H1 (cell line): ENCODE results near the gene TARS3. TPM values are rescaled to one million over a fixed set of nuclear protein-coding genes. Genes with fewer than 3 reads are reported as not detected.

Source experiments
- CTCF ChIA-PET: fragments of 300-600 bp; sonication (Branson Sonifier 250); formaldehyde crosslinking; loops from one replicate; lab custom pipeline; 2021; ENCODE audit not compliant: partially characterized antibody; lab: Charles Lee
- POLR2A ChIA-PET: fragments of 300-600 bp; sonication (Branson Sonifier 250); formaldehyde crosslinking; loops from one replicate; lab custom pipeline; 2021; ENCODE audit warnings: inconsistent platforms; ENCODE audit not compliant: partially characterized antibody; lab: Charles Lee
- DNase-seq, 2 experiments: peaks; one replicate each; pipeline versions ENCODE4 v3.0.0 to v3.0.0-alpha.2; 2010 to 2022; ENCODE audit warnings: low spot score in 2 of 2, low read depth in 1 of 2, mixed read lengths in 1 of 2
- FAIRE-seq: peaks from 2 replicates; lab custom pipeline; 2011; peaks lifted over from hg19 to GRCh38; lab: Jason Lieb, UNC
- H2AFZ ChIP-seq: 2 replicates; pipeline ENCODE4 v1.8.1; 2012; ENCODE audit warnings: low read length, inconsistent platforms
- H2AK5ac ChIP-seq: 2 replicates; pipeline ENCODE4 v1.6.1; 2013; ENCODE audit warnings: low read depth, low read length
- H2BK120ac ChIP-seq: replicated peaks from 2 replicates; pipeline ENCODE3; 2013; ENCODE audit warnings: low read depth, low read length, inconsistent platforms
- H2BK12ac ChIP-seq: 2 replicates; pipeline ENCODE4 v1.6.1; 2013; ENCODE audit warnings: low read depth, low read length
- H2BK15ac ChIP-seq: 2 replicates; pipeline ENCODE4 v1.6.1; 2013; ENCODE audit warnings: low read length
- H2BK20ac ChIP-seq: 2 replicates; pipeline ENCODE4 v1.6.1; 2013; ENCODE audit warnings: low read length
- H2BK5ac ChIP-seq: 2 replicates; pipeline ENCODE4 v1.6.1; 2013; ENCODE audit warnings: low read depth, low read length
- H3K14ac ChIP-seq: 2 replicates; pipeline ENCODE4 v1.6.1; 2013; ENCODE audit warnings: inconsistent platforms; ENCODE audit not compliant: insufficient read length
- H3K18ac ChIP-seq: 2 replicates; pipeline ENCODE4 v1.6.1; 2013; ENCODE audit warnings: low read length; ENCODE audit errors: extremely low read depth
- H3K23ac ChIP-seq: 2 replicates; pipeline ENCODE4 v1.6.1; 2013; ENCODE audit warnings: inconsistent platforms; ENCODE audit not compliant: insufficient read length
- H3K23me2 ChIP-seq: 2 replicates; pipeline ENCODE4 v1.6.1; 2013; ENCODE audit warnings: low read depth, low read length
- H3K27ac ChIP-seq: 2 replicates; pipeline ENCODE4 v1.6.1; 2011; ENCODE audit warnings: low read depth, low read length, inconsistent platforms
- H3K27me3 ChIP-seq, 4 experiments: replicated peaks in 1 of 4; 1 replicate in 1 of 4; 2 replicates in 3 of 4; pipeline versions ENCODE4 v1.6.1 to v1.8.1; 2011 to 2013; ENCODE audit warnings: low read length in 3 of 4, mild to moderate bottlenecking in 3 of 4, inconsistent platforms in 2 of 4, mixed read lengths in 2 of 4, moderate library complexity in 1 of 4; ENCODE audit not compliant: control insufficient read depth in 3 of 4, insufficient read depth in 3 of 4; ENCODE audit errors: extremely low read depth in 1 of 4
- H3K36me3 ChIP-seq, 4 experiments: 2 replicates each; pipeline versions ENCODE4 v1.6.1 to v1.8.1; 2011 to 2013; ENCODE audit warnings: mild to moderate bottlenecking in 4 of 4, low read length in 3 of 4, moderate library complexity in 2 of 4, control low read depth in 1 of 4, inconsistent platforms in 1 of 4; ENCODE audit not compliant: insufficient read depth in 4 of 4, control insufficient read depth in 2 of 4
- H3K4ac ChIP-seq: replicated peaks from 2 replicates; pipeline ENCODE3; 2013; ENCODE audit warnings: low read length, low read depth, mixed read lengths, inconsistent platforms; ENCODE audit not compliant: insufficient read length
- H3K4me1 ChIP-seq, 4 experiments: replicated peaks in 1 of 4; 1 replicate in 1 of 4; 2 replicates in 3 of 4; pipeline versions ENCODE4 v1.6.1 to v1.8.1; 2011 to 2013; ENCODE audit warnings: low read length in 3 of 4, inconsistent platforms in 2 of 4, mixed read lengths in 1 of 4; ENCODE audit not compliant: insufficient read depth in 4 of 4, control insufficient read depth in 3 of 4
- H3K4me2 ChIP-seq, 2 experiments: 2 replicates each; pipeline versions ENCODE4 v1.6.1 to v1.8.1; 2011 to 2013; ENCODE audit warnings: low read depth in 2 of 2, low read length in 2 of 2, control low read depth in 1 of 2, inconsistent platforms in 1 of 2, mild to moderate bottlenecking in 1 of 2; ENCODE audit not compliant: insufficient read depth in 1 of 2
- H3K4me3 ChIP-seq, 4 experiments: fragments of 200-600, 300-600 bp in 1 of 4; sonication (generic), shearing (Covaris generic), sonication (Bioruptor Twin) in 1 of 4; 2 replicates each; pipeline versions ENCODE4 v1.5.1 to v1.8.1; 2011 to 2016; ENCODE audit warnings: low read length in 4 of 4, low read depth in 3 of 4, control low read depth in 2 of 4, inconsistent platforms in 2 of 4, mild to moderate bottlenecking in 2 of 4, mixed read lengths in 1 of 4, moderate library complexity in 1 of 4; ENCODE audit not compliant: insufficient read depth in 2 of 4; ENCODE audit errors: extremely low read depth in 1 of 4
- H3K56ac ChIP-seq: replicated peaks from 2 replicates; pipeline ENCODE3; 2013; ENCODE audit warnings: low read depth, mild to moderate bottlenecking, mixed read lengths, low read length, inconsistent platforms; ENCODE audit not compliant: insufficient read length
- H3K79me1 ChIP-seq: 2 replicates; pipeline ENCODE4 v1.6.1; 2013; ENCODE audit warnings: low read depth, low read length, control low read depth
- H3K79me2 ChIP-seq, 2 experiments: 2 replicates each; pipeline versions ENCODE4 v1.6.1 to v1.8.1; 2012 to 2013; ENCODE audit warnings: low read length in 2 of 2, mild to moderate bottlenecking in 2 of 2, inconsistent platforms in 1 of 2; ENCODE audit not compliant: insufficient read depth in 2 of 2, control insufficient read depth in 1 of 2
- H3K9ac ChIP-seq, 4 experiments: replicated peaks in 1 of 4; 1 replicate in 1 of 4; 2 replicates in 3 of 4; pipeline versions ENCODE4 v1.6.1 to v1.8.1; 2011 to 2013; ENCODE audit warnings: low read depth in 3 of 4, low read length in 3 of 4, control low read depth in 2 of 4, mild to moderate bottlenecking in 2 of 4, moderate library complexity in 2 of 4, inconsistent platforms in 1 of 4; ENCODE audit errors: extremely low read depth in 1 of 4
- H3K9me3 ChIP-seq, 2 experiments: 2 replicates each; pipeline versions ENCODE4 v1.6.1 to v1.8.1; 2012 to 2013; ENCODE audit warnings: mild to moderate bottlenecking in 2 of 2, moderate library complexity in 2 of 2, control low read depth in 1 of 2, inconsistent platforms in 1 of 2, low read depth in 1 of 2, low read length in 1 of 2, mixed read lengths in 1 of 2; ENCODE audit not compliant: insufficient read depth in 2 of 2
- H4K20me1 ChIP-seq, 2 experiments: replicated peaks in 1 of 2; 2 replicates each; pipeline versions ENCODE3 to v1.8.1; 2011 to 2013; ENCODE audit warnings: inconsistent platforms in 2 of 2, low read length in 2 of 2, mild to moderate bottlenecking in 1 of 2; ENCODE audit not compliant: insufficient read depth in 2 of 2, control insufficient read depth in 1 of 2
- H4K5ac ChIP-seq: 2 replicates; pipeline ENCODE4 v1.6.1; 2013; ENCODE audit warnings: low read length, low read depth, mixed read lengths, inconsistent platforms; ENCODE audit not compliant: insufficient read length
- H4K8ac ChIP-seq: 2 replicates; pipeline ENCODE4 v1.8.0; 2013; ENCODE audit warnings: mild to moderate bottlenecking, moderate library complexity, low read length, inconsistent platforms; ENCODE audit not compliant: insufficient read depth; ENCODE audit errors: extremely low read depth
- H4K91ac ChIP-seq: replicated peaks from 2 replicates; pipeline ENCODE3; 2013; ENCODE audit warnings: low read length, mixed read lengths, inconsistent platforms; ENCODE audit not compliant: insufficient read length
- CBX5 ChIP-seq: fragments of 300-800, 300-1000 bp; sonication (generic); IDR thresholded peaks from 2 replicates; pipeline ENCODE4 v1.7.1; 2016; ENCODE audit warnings: antibody characterized with exemption, low read length, low read depth
- CBX8 ChIP-seq: fragments of 300-800, 300-1000 bp; sonication (generic); IDR thresholded peaks from 2 replicates; pipeline ENCODE4 v1.7.1; 2016; ENCODE audit warnings: low read depth, low read length, borderline replicate concordance
- CHD2 ChIP-seq: IDR thresholded peaks from 2 replicates; pipeline ENCODE4 v1.6.1; 2012; ENCODE audit warnings: low read length, improper control_type of control experiment
- JUN ChIP-seq: IDR thresholded peaks from 2 replicates; pipeline ENCODE4 v1.6.1; 2011; ENCODE audit warnings: low read depth, mild to moderate bottlenecking, improper control_type of control experiment, low read length
- MAFK ChIP-seq: IDR thresholded peaks from 2 replicates; pipeline ENCODE4 v1.6.1; 2012; ENCODE audit warnings: low read depth, mild to moderate bottlenecking, improper control_type of control experiment, low read length
- SIRT6 ChIP-seq: IDR thresholded peaks from one replicate; pipeline ENCODE4 v1.7.1; 2012; ENCODE audit warnings: low read length, inconsistent platforms
- SP2 ChIP-seq: IDR thresholded peaks from 2 replicates; pipeline ENCODE4 v1.6.1; 2012; ENCODE audit warnings: mild to moderate bottlenecking, low read length, inconsistent platforms
- SUZ12 ChIP-seq: fragments of 200-600 bp; sonication (generic); IDR thresholded peaks from 2 replicates; pipeline ENCODE4 v1.6.1; 2012; ENCODE audit warnings: mild to moderate bottlenecking, inconsistent platforms, low read length, moderate library complexity, mixed read lengths
- WGBS, 2 experiments: shearing (Covaris generic) in 1 of 2; methylation state at CpG; one replicate each; pipeline versions ENCODE4 v1.1.6 to v1.1.7; 2013 to 2015; ENCODE audit warnings: low lambda C conversion rate in 2 of 2, mixed read lengths in 2 of 2, inconsistent platforms in 1 of 2, low coverage in 1 of 2, missing lambda C conversion rate in 1 of 2; ENCODE audit not compliant: insufficient replicate concordance in 2 of 2, insufficient coverage in 1 of 2, insufficient read length in 1 of 2; ENCODE audit errors: extremely low coverage in 1 of 2, missing lambda C conversion rate in 1 of 2; 5-methylcytosine and 5-hydroxymethylcytosine counted together
- polyA plus RNA-seq, 7 experiments: library from polyadenylated mRNA; depleted of rRNA in 3 of 7; stranded (reverse) in 5 of 7; unstranded in 2 of 7; fragments of >200 nt in 5 of 7; fragments of 200-250 nt in 2 of 7; gene quantifications; 1 replicate in 5 of 7; 2 replicates in 1 of 7; 4 replicates in 1 of 7; pipeline versions ENCODE4 v1.2.1 to v1.2.3, GENCODE V29; 2011 to 2013; ENCODE audit warnings: missing spikeins in 2 of 7, mixed read lengths in 2 of 7
- total RNA-seq: library from RNA; stranded (reverse); fragmentation: NEBNext Ultra II Directional; extraction: Animal tissue kit (Norgen Biotek cat#: 25700); gene quantifications from 2 replicates; pipeline ENCODE4 v1.2.1, GENCODE V29; 2021

TARS3 gene
- total and polyA plus RNA-seq, 2 of the 8 experiments (the other 6 are each of a cell fraction or from before 2014, with no cell fraction given) = 2.1 to 13.9 TPM

DNA sequence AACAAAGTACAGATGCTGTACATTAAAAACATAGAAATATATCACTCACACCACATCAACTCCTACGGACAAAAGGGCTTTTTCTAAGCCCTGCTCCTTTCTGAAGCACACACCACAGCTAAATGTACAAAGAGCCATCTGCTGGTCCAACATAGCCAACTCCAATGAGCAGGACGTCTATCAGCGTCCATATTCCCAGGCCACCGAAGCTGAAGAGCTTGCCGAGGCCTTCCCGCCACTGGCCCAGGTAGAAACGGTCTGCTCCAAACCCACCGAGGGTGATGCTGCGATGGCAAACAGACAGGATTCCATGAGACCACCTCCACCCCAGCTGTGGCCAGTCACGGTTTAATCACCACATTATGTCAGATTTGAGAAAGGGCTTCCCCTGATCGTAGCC, 81.9 kb downstream of the TARS3 start:
- no peaks in the 10 kb centered on the region for H3K4me1 ChIP-seq
- no peak overlapping the region for H2BK12ac ChIP-seq
- no peak overlapping the region for H2BK15ac ChIP-seq
- no peak overlapping the region for H4K5ac ChIP-seq
- H3K4me3 ChIP-seq = no peak overlapping the region
- H4K20me1 ChIP-seq = peaks cover 2 to 4% of the 10 kb centered on the region in 2 experiments
- H3K23ac ChIP-seq = no peak overlapping the region
- POLR2A ChIA-PET = no interaction called here
- no peak overlapping the region for H3K4ac ChIP-seq
- no peak overlapping the region for H2AK5ac ChIP-seq
- 91% methylated on average over 11 of the region's 11 CpGs; no CpG with 5 or more reads in 1 of the 2 experiments for WGBS, 2 experiments
- FAIRE-seq = no peak
- no peaks in the 10 kb centered on the region for H3K9me3 ChIP-seq
- H2BK5ac ChIP-seq = no peak overlapping the region
- no peak overlapping the region for H3K14ac ChIP-seq
- TF ChIP-seq JUN (no peak), SP2 (no peak), CHD2 (no peak), CBX8 (no peak), SIRT6 (no peak), MAFK (no peak), CBX5 (no peak), SUZ12 (no peak)
- TF ChIP-seq, all 59 proteins: peak for 0
- CTCF ChIA-PET = interaction anchor here (1.0 to 8.8 kb wide), 24 partner anchors 8 to 359 kb away, joined by 3 to 70 read pairs (median 8); no protein-coding TSS in a partner anchor
- no peak overlapping the region for H4K91ac ChIP-seq
- no peak for DNase-seq
- no peak overlapping the region for H2BK120ac ChIP-seq
- no peak overlapping the region for H3K4me2 ChIP-seq
- no peaks in the 10 kb centered on the region for H3K27me3 ChIP-seq
- H2AFZ ChIP-seq = no peak overlapping the region
- no peaks in the 10 kb centered on the region for H3K23me2 ChIP-seq
- no peak overlapping the region for H2BK20ac ChIP-seq
- peaks cover 3 to 34% (median 20%) of the 10 kb centered on the region in 4 experiments; a peak in 7 of 8 replicates for H3K36me3 ChIP-seq
- no peaks in the 10 kb centered on the region for H3K79me1 ChIP-seq
- no peak overlapping the region for H3K18ac ChIP-seq
- H4K8ac ChIP-seq = no peak overlapping the region
- H3K27ac ChIP-seq = no peak overlapping the region
- H3K79me2 ChIP-seq = 0 out of 4 replicates have a peak, but pooled peaks cover 0 to 3% of the 10 kb centered on the region in 2 experiments
- H3K9ac ChIP-seq = no peak overlapping the region
- H3K56ac ChIP-seq = no peak overlapping the region
